NB4 (cell line): ENCODE results near the gene KDM5B.

Experiments
- DNase-seq: peaks from one replicate; pipeline ENCODE4 v3.0.0; 2010; ENCODE audit warnings: low read depth
- H3K4me3 ChIP-seq: one replicate; pipeline ENCODE4 v1.5.1; 2011; ENCODE audit warnings: mild to moderate bottlenecking, low read depth, low read length, moderate library complexity
- MYC ChIP-seq: IDR thresholded peaks from 2 replicates; pipeline ENCODE4 v1.6.1; 2011; ENCODE audit warnings: low read depth, low read length
- POLR2A ChIP-seq: IDR thresholded peaks from 2 replicates; pipeline ENCODE4 v1.6.1; 2011; ENCODE audit warnings: mild to moderate bottlenecking; ENCODE audit not compliant: insufficient read length; ENCODE audit errors: extremely low read depth
- TF ChIP-seq, protein P1 (sequence below): IDR thresholded peaks from 2 replicates; pipeline ENCODE4 v1.6.1; 2011; ENCODE audit warnings: low read depth, low read length
- TF ChIP-seq, protein P2 (sequence below): IDR thresholded peaks from one replicate; pipeline ENCODE4 v1.5.1; 2012; ENCODE audit warnings: low read depth, low read length

KDM5B gene

DNA sequence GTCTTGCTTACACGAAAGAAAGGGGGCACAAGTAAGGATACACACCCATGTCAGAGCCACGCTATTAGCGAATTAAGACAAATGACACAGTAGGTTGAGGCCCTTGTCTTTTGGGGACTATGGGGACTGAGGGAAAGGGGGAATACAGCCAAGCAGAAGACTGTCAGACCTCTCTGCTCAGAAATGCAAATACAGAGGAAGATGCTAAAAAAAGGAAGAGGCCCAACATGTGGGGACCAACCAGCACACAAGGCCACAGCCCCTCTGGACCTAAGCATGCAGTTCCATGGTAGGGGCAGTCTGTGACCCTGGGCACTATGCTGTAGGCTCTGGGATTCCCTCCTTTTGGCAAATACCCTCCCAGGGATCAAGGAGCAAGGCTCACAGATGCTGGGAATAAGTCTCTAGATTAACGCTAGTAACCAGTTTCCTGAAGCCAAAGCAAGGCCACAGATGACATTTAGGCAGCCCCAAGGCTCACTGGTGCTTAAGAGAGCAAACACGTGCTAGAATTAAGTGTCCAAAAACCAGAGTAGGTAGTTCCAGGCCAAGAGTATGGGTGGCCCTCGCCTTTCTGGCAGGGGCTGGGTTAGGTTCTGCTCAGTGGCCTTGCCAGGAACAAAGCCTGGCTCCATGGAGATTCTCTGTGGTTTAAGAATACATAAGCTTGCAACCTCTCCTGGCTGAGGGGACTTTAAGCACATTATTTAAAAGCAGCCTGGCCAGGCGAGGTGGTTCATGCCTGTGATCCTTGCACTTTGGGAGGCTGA, 42.6 kb upstream of the KDM5B start:
- TF ChIP-seq, protein P1, sequence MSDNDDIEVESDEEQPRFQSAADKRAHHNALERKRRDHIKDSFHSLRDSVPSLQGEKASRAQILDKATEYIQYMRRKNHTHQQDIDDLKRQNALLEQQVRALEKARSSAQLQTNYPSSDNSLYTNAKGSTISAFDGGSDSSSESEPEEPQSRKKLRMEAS: no peak
- TF ChIP-seq, protein P2, sequence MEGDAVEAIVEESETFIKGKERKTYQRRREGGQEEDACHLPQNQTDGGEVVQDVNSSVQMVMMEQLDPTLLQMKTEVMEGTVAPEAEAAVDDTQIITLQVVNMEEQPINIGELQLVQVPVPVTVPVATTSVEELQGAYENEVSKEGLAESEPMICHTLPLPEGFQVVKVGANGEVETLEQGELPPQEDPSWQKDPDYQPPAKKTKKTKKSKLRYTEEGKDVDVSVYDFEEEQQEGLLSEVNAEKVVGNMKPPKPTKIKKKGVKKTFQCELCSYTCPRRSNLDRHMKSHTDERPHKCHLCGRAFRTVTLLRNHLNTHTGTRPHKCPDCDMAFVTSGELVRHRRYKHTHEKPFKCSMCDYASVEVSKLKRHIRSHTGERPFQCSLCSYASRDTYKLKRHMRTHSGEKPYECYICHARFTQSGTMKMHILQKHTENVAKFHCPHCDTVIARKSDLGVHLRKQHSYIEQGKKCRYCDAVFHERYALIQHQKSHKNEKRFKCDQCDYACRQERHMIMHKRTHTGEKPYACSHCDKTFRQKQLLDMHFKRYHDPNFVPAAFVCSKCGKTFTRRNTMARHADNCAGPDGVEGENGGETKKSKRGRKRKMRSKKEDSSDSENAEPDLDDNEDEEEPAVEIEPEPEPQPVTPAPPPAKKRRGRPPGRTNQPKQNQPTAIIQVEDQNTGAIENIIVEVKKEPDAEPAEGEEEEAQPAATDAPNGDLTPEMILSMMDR: no peak
- no peak for TF ChIP-seq POLR2A
- no peak for TF ChIP-seq MYC
- H3K4me3 ChIP-seq: no peak overlapping the region
- DNase-seq: no peak

DNA sequence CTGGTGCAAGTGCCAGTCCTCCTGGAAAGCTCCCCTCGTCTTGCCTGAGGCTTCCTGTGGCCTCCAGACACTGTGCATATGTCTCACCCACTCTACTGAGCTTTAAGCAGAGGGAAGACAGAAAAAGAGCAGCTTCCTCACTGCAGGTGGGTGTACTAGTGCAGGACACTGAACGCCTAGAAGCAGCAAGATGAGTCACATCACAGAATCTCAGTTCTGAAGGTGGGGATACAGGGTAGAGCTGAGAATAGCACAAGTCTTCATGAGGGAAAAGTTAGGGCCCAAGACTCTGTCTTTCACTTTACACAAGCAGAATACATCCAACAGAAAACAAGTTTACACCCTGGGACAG, 39.9 kb upstream of the KDM5B start:
- TF ChIP-seq POLR2A: no peak
- no peak for TF ChIP-seq MYC
- TF ChIP-seq, protein P2: no peak
- TF ChIP-seq, protein P1: no peak
- H3K4me3 ChIP-seq: no peak overlapping the region
- DNase-seq: no peak

DNA sequence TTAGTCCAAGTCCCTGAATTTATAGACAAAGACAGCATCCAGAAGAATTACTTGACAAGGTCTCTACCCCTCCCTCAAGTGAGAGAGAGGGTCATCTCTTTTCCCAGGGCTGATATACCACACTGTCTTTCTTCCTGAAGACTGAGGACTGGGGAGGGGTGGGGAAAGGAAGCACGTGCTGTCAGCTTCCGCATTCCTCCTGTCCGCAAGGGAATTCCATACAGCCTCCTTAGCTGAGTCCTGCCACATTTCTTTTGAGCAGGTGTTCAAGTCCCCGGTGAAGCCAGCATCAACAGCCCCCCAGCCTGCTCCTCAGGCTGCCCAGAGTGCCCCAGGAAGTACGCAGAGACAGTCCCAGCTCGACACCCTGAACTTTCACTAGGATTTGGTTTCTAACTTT, 36.7 kb upstream of the KDM5B start:
- DNase-seq: no peak
- TF ChIP-seq, protein P1: no peak
- TF ChIP-seq POLR2A (no peak), MYC (no peak)
- TF ChIP-seq, protein P2: no peak
- H3K4me3 ChIP-seq: no peak overlapping the region

DNA sequence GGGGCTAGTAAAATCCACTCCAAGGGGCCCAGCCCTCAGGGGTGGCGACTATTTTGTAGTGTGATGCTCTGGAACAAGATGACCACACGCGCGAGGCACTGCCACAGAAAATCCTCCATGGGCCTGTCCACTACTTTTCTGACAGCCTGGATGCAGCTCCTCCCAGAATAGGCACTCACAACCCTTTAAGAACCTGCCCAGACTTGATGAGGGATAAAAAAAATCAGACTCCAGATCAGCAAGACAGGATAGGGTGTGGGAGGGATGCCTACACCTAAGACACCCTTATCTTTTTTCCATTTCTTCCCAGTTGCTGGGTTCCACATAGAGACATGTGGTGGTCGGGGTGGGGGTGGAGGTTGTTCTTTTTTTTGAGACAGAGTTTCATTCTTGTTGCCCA, 36.0 kb upstream of the KDM5B start:
- TF ChIP-seq, protein P2: no peak
- TF ChIP-seq POLR2A (no peak), MYC (no peak)
- TF ChIP-seq, protein P1: no peak
- H3K4me3 ChIP-seq: no peak overlapping the region
- DNase-seq: no peak

DNA sequence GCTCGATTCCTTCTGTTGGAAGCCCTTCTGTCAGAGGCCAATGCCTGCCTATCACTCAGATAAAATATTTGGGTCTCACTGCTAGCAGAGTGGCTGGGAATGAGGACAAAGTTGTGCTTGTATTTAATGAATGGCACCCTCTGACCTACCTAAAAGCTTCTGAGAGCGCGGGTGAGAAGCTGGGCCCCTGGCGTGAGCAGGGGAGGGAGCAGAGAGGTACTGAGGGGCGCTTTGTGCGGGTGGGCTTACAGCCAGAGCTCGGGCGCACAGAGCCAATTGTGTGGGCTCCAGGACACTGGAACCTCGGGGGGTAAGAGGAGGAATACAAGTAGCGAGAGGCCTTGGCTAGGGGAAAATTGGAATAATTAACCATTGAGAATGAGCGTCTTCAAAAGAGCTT, 34.9 kb upstream of the KDM5B start:
- H3K4me3 ChIP-seq: no peak overlapping the region
- no peak for DNase-seq
- TF ChIP-seq MYC (no peak), POLR2A (no peak)
- TF ChIP-seq, protein P1: no peak
- TF ChIP-seq, protein P2: no peak
